ENCODE results near the gene TECR.
"Not testable (repeated sequence)": the region's sequence is repeated elsewhere in the genome, so short reads cannot be mapped to it uniquely, and the experiment has no call there.

Gene TECR

GRCh38 chr19:14559916-14560775 lies 30.8 kb downstream of the TECR start:
- Histone ChIP-seq H3K36me3 (ENCODE audit: insufficient read depth, low read depth, low read length) (no peaks in the 10 kb centered on the region; the same call in 1 of the 2 replicates), H3K9ac (ENCODE audit: low read depth, low read length) (no peak overlapping the region; the same call in 1 of the 2 replicates), H3K27me3 (ENCODE audit: insufficient read depth, low read length) (no peaks in the 10 kb centered on the region), H3K27ac (ENCODE audit: low read length) (peak overlapping the region; percentile 56), H3K4me3 (ENCODE audit: low read length) (no peak overlapping the region), H3K9me3 (ENCODE audit: insufficient read depth, low read depth, low read length) (no peaks in the 10 kb centered on the region), H3K4me1 (ENCODE audit: insufficient read depth, low read length) (peaks cover 11% of the 10 kb centered on the region)

GRCh38 chr19:14560776-14561108 lies 31.3 kb downstream of the TECR start:
- Histone ChIP-seq H3K27me3 (ENCODE audit: insufficient read depth, low read length) (no peaks in the 10 kb centered on the region), H3K9me3 (ENCODE audit: insufficient read depth, low read depth, low read length) (no peaks in the 10 kb centered on the region), H3K4me3 (ENCODE audit: low read length) (no peak overlapping the region), H3K27ac (ENCODE audit: low read length) (peak overlapping the region; percentile 56), H3K4me1 (ENCODE audit: insufficient read depth, low read length) (peaks cover 11% of the 10 kb centered on the region), H3K9ac (ENCODE audit: low read depth, low read length) (no peak overlapping the region; the same call in 1 of the 2 replicates), H3K36me3 (ENCODE audit: insufficient read depth, low read depth, low read length) (no peaks in the 10 kb centered on the region; the same call in 1 of the 2 replicates)

- Histone ChIP-seq H3K4me3 (ENCODE audit: low read length) (no peak overlapping the region), H3K27ac (ENCODE audit: low read length) (no peak overlapping the region), H3K27me3 (ENCODE audit: insufficient read depth, low read length) (no peaks in the 10 kb centered on the region), H3K9ac (ENCODE audit: low read depth, low read length) (no peak overlapping the region), H3K9me3 (ENCODE audit: insufficient read depth, low read depth, low read length) (no peaks in the 10 kb centered on the region), H3K36me3 (ENCODE audit: insufficient read depth, low read depth, low read length) (no peaks in the 10 kb centered on the region; the same call in 1 of the 2 replicates), H3K4me1 (ENCODE audit: insufficient read depth, low read length) (peaks cover 11% of the 10 kb centered on the region)
Measured at GRCh38 chr19:14561249-14561648, 31.9 kb downstream of the TECR start.

- Histone ChIP-seq H3K9me3 (ENCODE audit: insufficient read depth, low read depth, low read length) (no peaks in the 10 kb centered on the region), H3K4me1 (ENCODE audit: insufficient read depth, low read length) (peaks cover 11% of the 10 kb centered on the region), H3K27ac (ENCODE audit: low read length) (no peak overlapping the region), H3K9ac (ENCODE audit: low read depth, low read length) (no peak overlapping the region), H3K4me3 (ENCODE audit: low read length) (no peak overlapping the region), H3K27me3 (ENCODE audit: insufficient read depth, low read length) (no peaks in the 10 kb centered on the region), H3K36me3 (ENCODE audit: insufficient read depth, low read depth, low read length) (no peaks in the 10 kb centered on the region; the same call in 1 of the 2 replicates)
Measured at GRCh38 chr19:14561847-14562351, 32.5 kb downstream of the TECR start.

- H3K9ac ChIP-seq (ENCODE audit: low read depth, low read length), result no peak overlapping the region
- H3K9me3 ChIP-seq (ENCODE audit: insufficient read depth, low read depth, low read length), result no peaks in the 10 kb centered on the region
- no peaks in the 10 kb centered on the region for H3K27me3 ChIP-seq (ENCODE audit: insufficient read depth, low read length)
- H3K4me1 ChIP-seq (ENCODE audit: insufficient read depth, low read length), result peaks cover 11% of the 10 kb centered on the region
- no peak overlapping the region for H3K4me3 ChIP-seq (ENCODE audit: low read length)
- peaks cover 7% of the 10 kb centered on the region; the same call in 1 of the 2 replicates for H3K36me3 ChIP-seq (ENCODE audit: insufficient read depth, low read depth, low read length)
- no peak overlapping the region for H3K27ac ChIP-seq (ENCODE audit: low read length)
Measured at GRCh38 chr19:14562660-14563589, 33.5 kb downstream of the TECR start.

GRCh38 chr19:14563590-14563926 lies 34.2 kb downstream of the TECR start:
- H3K36me3 ChIP-seq (ENCODE audit: insufficient read depth, low read depth, low read length), result peaks cover 7% of the 10 kb centered on the region; the same call in 1 of the 2 replicates
- no peaks in the 10 kb centered on the region for H3K27me3 ChIP-seq (ENCODE audit: insufficient read depth, low read length)
- no peak overlapping the region for H3K4me3 ChIP-seq (ENCODE audit: low read length)
- no peak overlapping the region for H3K9ac ChIP-seq (ENCODE audit: low read depth, low read length)
- peaks cover 11% of the 10 kb centered on the region for H3K4me1 ChIP-seq (ENCODE audit: insufficient read depth, low read length)
- H3K27ac ChIP-seq (ENCODE audit: low read length), result no peak overlapping the region
- H3K9me3 ChIP-seq (ENCODE audit: insufficient read depth, low read depth, low read length), result no peaks in the 10 kb centered on the region

GRCh38 chr19:14563989-14564651 lies 34.7 kb downstream of the TECR start:
- no peak overlapping the region for H3K9ac ChIP-seq (ENCODE audit: low read depth, low read length)
- H3K4me1 ChIP-seq (ENCODE audit: insufficient read depth, low read length), result peaks cover 11% of the 10 kb centered on the region
- no peak overlapping the region for H3K27ac ChIP-seq (ENCODE audit: low read length)
- no peak overlapping the region for H3K4me3 ChIP-seq (ENCODE audit: low read length)
- no peaks in the 10 kb centered on the region for H3K9me3 ChIP-seq (ENCODE audit: insufficient read depth, low read depth, low read length)
- peaks cover 7% of the 10 kb centered on the region; the same call in 1 of the 2 replicates for H3K36me3 ChIP-seq (ENCODE audit: insufficient read depth, low read depth, low read length)
- H3K27me3 ChIP-seq (ENCODE audit: insufficient read depth, low read length), result no peaks in the 10 kb centered on the region

- peaks cover 11% of the 10 kb centered on the region for H3K4me1 ChIP-seq (ENCODE audit: insufficient read depth, low read length)
- not testable (repeated sequence) for H3K4me3 ChIP-seq (ENCODE audit: low read length); H3K27me3 ChIP-seq (ENCODE audit: insufficient read depth, low read length); H3K36me3 ChIP-seq (ENCODE audit: insufficient read depth, low read depth, low read length); H3K9me3 ChIP-seq (ENCODE audit: insufficient read depth, low read depth, low read length); H3K9ac ChIP-seq (ENCODE audit: low read depth, low read length); H3K27ac ChIP-seq (ENCODE audit: low read length)
Measured at GRCh38 chr19:14564652-14565297, 35.4 kb downstream of the TECR start.

GRCh38 chr19:14565298-14565679 lies 35.9 kb downstream of the TECR start:
- Histone ChIP-seq H3K9me3 (ENCODE audit: insufficient read depth, low read depth, low read length) (no peaks in the 10 kb centered on the region), H3K4me3 (ENCODE audit: low read length) (no peak overlapping the region), H3K27me3 (ENCODE audit: insufficient read depth, low read length) (no peaks in the 10 kb centered on the region), H3K36me3 (ENCODE audit: insufficient read depth, low read depth, low read length) (peaks cover 7% of the 10 kb centered on the region; the same call in 1 of the 2 replicates), H3K9ac (ENCODE audit: low read depth, low read length) (no peak overlapping the region), H3K4me1 (ENCODE audit: insufficient read depth, low read length) (peaks cover 11% of the 10 kb centered on the region), H3K27ac (ENCODE audit: low read length) (no peak overlapping the region)

- Histone ChIP-seq H3K4me1 (ENCODE audit: insufficient read depth, low read length) (peaks cover 11% of the 10 kb centered on the region; the same call in 1 of the 2 replicates), H3K27ac (ENCODE audit: low read length) (no peak overlapping the region), H3K27me3 (ENCODE audit: insufficient read depth, low read length) (no peaks in the 10 kb centered on the region), H3K9me3 (ENCODE audit: insufficient read depth, low read depth, low read length) (no peaks in the 10 kb centered on the region), H3K4me3 (ENCODE audit: low read length) (no peak overlapping the region), H3K9ac (ENCODE audit: low read depth, low read length) (no peak overlapping the region), H3K36me3 (ENCODE audit: insufficient read depth, low read depth, low read length) (peaks cover 7% of the 10 kb centered on the region; the same call in 1 of the 2 replicates)
Measured at GRCh38 chr19:14565765-14566711, 36.6 kb downstream of the TECR start.
